ENCODE data around the gene SVOP. TPM values are rescaled to one million over a fixed set of nuclear protein-coding genes. Genes with fewer than 3 reads are reported as not detected.
"Not testable (repeated sequence)": the region's sequence is repeated elsewhere in the genome, so short reads cannot be mapped to it uniquely, and the experiment has no call there.

Gene SVOP
- total RNA-seq, 1 experiment from 2014 or later, result not detected

DNA sequence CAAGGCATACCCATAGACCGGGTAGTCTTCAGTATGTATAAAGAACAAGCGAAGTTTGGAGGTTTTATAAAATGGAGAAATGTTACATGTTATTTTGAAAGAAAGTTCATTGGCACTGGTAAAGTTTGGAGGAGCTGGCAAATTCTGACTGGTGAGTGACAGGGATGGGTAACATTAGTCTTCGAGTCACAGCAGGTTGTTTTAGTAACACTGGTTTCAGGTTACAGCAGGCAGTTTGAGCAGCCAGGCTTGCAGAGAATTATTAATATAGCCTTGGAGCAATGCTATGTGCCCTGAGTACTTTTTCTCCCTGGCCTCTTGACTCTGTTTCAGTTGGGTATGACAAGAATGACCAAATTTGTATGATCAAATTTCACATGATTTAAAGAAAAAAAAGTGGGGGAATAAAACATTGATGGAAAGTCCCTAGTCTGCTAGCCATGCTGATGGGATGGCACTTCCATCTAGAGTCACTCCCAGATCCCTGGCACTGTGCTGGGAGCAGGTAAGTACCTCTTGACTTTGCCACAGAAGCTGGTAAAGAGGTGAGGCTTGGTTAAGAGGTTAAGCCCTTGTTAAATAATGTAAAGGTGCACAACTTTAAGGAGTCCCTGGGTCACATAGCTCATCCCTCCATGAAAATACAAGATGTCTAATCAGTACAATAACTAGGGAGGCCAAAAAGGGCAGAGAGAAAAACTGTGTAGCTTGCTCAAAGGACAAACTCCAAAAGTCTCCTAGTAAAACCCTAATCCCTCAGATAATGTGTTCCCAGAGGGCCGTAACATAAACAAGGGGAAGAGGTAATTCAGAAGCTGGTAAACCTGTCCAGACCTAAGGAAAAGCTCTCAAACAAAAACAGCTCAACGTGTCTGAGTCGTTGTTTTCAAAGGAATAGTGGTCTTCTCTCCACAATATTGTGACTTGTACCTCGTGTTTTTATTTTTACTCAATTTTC, 12.7 kb upstream of the SVOP start:
- DNase-seq (ENCODE audit: low spot score), result no peak

- DNase-seq (ENCODE audit: low spot score), result no peak
Measured at GRCh38 chr12:109029411-109029810, 8.5 kb upstream of the SVOP start.

- not testable (repeated sequence) for DNase-seq (ENCODE audit: low spot score)
Measured at GRCh38 chr12:109028624-109029023, 7.8 kb upstream of the SVOP start.

GRCh38 chr12:109027767-109028166, 6.9 kb upstream of the SVOP start:
- DNase-seq (ENCODE audit: low spot score), result no peak

DNA sequence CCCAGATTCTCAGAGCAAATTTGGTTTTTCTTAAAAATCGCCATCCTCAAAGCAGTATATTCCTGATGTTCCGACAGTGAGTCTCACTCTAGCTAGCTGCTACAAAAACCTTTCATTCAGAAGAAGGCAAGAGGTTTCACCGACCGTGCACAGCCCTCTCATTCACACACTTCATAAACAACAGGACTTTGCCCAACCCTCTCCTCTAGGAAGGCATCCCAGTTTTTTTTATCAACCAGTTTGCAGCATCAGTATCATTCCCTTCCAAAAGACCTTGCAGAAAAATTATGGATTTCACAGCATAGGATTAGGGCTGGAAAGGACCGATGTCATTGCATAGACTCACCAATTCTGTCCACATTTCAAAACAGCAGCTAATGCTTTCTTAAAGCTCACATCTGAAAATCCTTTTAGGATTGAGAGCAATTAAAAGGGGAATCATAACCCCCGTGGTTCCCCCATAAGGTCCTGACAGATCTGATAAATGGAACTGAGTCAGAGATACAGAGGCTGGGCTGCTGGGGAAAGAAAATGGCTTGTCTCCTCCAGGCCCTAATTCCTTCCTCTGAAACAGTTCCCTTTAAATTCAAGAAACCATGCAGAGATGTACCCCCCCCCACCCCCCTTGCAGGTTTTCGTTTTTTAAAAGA, 597 bp downstream of the SVOP start:
- no peak for DNase-seq (ENCODE audit: low spot score)

DNA sequence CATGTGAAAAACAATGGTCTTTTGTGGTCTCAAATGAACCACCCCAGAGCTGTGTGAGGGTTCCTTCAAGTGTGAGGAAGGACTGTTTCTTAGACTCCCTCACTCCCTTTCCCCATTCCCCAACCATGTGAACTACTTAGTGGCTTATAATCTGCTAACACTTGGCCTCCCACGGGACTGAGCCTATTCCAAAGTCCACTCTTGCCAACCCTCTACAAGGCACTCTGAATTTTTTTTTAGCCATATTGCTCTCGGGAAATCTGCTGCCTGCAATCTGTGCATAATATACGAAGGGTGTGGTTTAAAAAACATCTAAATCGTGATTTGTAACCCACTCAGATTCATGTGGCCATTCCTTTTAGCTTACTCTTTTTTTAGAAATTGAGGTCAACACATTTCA, 2.6 kb downstream of the SVOP start:
- no peak for DNase-seq (ENCODE audit: low spot score)

GRCh38 chr12:109016978-109017377, 3.9 kb downstream of the SVOP start:
- DNase-seq (ENCODE audit: low spot score), result no peak

GRCh38 chr12:109016016-109016415, 4.9 kb downstream of the SVOP start:
- DNase-seq (ENCODE audit: low spot score), result no peak

DNA sequence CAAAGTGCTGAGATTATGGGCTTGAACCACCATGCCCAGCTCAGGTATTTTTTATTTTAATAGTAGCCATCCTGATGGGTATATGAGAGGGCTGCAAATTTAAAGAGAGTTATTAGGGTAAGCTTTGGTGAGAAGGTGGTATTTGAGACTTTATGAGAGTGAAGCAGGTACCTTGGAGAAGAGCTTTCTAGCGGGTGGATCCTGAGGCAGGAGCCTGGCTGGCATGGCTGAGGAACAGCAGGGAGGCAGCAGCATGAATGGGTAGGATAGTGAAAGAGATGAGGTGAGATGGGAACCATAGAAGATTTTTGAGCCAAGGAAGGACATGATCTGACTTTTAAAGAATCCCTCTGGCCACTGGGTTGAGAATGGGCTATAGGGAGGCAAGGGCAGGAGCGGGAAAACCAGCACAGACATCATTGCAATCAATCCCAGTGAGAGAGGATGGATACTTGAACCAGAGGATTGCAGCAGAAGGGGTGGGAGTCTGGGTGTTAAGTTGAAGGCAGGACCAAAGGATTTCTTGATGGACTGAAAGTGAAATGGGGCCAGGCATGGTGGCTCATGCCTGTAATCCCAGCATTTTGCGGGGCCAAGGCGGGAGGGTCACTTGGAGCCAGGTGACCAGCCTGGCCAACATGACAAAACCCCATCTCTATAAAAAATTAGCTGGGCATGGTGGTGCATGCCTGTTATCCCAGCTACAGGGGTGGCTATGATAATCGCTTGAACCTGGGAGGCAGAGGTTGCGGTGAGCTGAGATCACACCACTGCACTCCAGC, 5.7 kb downstream of the SVOP start:
- no peak for DNase-seq (ENCODE audit: low spot score)

DNA sequence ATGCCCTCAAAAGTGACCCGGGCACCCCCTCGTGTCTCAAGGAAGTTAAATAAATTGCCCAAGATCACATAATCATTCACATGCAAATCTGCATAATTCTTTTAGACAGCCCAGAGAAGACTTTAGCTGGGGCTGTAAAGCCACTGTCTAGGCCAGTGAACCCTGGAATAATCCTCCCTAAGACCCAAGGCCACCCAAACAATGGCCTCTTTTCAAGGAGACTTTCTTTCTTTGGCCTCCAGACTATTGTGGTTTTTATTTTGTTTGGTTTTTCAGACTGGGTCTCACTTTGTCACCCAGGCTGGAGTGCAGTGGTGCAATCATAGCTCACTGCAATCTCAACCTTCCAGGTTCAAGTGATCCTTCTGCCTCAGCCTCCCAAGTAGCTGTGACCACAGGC, 10.6 kb downstream of the SVOP start:
- no peak for DNase-seq (ENCODE audit: low spot score)

- no peak for DNase-seq (ENCODE audit: low spot score)
Measured at GRCh38 chr12:109009766-109010165, 11.1 kb downstream of the SVOP start.

GRCh38 chr12:109004017-109004416, 16.9 kb downstream of the SVOP start:
- no peak for DNase-seq (ENCODE audit: low spot score)

GRCh38 chr12:108996320-108996719, 24.5 kb downstream of the SVOP start:
- no peak for DNase-seq (ENCODE audit: low spot score)

DNA sequence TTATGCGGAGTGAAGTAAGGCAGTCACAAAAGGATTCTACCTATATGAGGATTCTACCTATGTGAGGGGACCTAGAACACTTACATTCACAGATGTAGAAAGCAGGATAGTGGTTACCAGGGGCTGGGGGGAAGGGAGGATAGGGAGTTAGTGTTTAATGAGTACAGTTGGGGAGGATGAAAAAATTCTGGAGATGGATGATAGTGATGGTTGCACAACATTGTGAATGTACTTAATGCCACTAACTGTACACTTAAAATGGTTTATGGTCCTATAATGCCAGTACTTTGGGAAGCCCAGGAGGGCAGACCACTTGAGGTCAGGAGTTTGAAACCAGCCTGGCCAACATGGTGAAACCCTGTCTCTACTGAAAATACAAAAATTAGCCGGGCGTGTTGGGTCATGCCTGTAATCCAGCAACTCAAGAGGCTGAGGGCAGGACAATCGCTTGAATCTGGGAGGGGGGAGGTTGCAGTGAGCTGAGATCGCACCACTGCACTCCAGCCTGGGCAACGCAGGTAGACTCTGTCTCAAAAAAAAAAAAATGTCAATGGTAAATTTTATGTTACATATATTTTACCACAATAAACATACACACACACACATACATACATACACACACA, 25.4 kb downstream of the SVOP start:
- DNase-seq (ENCODE audit: low spot score), result no peak

GRCh38 chr12:108990103-108990502, 30.8 kb downstream of the SVOP start:
- not testable (repeated sequence) for DNase-seq (ENCODE audit: low spot score)

- DNase-seq (ENCODE audit: low spot score), result no peak
Measured at GRCh38 chr12:108989376-108989775, 31.5 kb downstream of the SVOP start.

GRCh38 chr12:108985750-108986149, 35.1 kb downstream of the SVOP start:
- DNase-seq (ENCODE audit: low spot score), result no peak

- DNase-seq (ENCODE audit: low spot score), result no peak
Measured at GRCh38 chr12:108983227-108983626, 37.6 kb downstream of the SVOP start.

DNA sequence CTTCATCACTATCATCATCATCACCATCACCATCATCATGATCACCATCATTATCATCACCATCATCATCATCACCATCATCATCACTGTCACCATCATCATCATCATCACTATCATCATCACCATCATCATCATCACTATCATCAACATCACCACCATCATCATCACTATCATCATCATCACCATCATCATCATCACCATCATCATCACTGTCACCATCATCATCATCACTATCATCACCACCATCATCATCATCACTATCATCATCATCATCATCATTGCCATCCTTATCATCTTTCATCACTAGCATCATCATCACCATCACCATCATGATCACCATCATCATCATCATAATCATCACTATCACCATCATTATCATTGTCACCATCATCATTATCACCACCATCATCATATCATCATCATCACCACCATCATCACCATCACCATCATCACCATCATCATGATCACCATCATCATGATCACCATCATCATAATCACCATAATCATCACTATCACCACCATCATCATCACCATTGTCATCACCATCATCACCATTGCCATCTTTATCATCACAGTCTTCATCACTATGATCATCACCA, 38.1 kb downstream of the SVOP start:
- no peak for DNase-seq (ENCODE audit: low spot score)

DNA sequence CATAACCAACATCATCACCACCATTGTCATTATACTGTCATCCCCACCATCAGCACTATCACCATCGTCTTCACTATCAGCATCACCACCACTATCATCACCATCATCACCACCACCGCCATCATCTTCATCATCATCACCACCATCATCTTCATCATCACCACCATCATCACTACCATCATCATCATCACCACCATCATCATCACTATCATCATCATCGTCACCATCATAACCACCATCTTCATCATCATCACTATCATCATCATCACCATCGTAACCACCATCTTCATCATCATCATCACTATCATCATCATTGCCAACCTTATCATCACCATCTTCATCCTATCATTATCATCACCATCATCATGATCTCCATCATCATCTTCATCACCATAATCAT, 39.0 kb downstream of the SVOP start:
- DNase-seq (ENCODE audit: low spot score), result no peak
